NT2/D1 (cell line): Measurements from ENCODE around the gene BEGAIN.

ENCODE experiments used
- SUZ12 ChIP-seq: IDR thresholded peaks from 2 replicates; pipeline ENCODE4 v1.6.1; 2011; ENCODE audit not compliant: insufficient read length, insufficient read depth; ENCODE audit errors: extremely low read depth
- YY1 ChIP-seq: IDR thresholded peaks from 2 replicates; pipeline ENCODE4 v1.6.1; 2011; ENCODE audit not compliant: insufficient read length, insufficient read depth
- ZNF274 ChIP-seq: IDR thresholded peaks from 2 replicates; pipeline ENCODE4 v1.6.1; 2011; ENCODE audit warnings: mild to moderate bottlenecking, low read depth, low read length

- TF ChIP-seq YY1 = no peak
- no peak for TF ChIP-seq ZNF274
- no peak for TF ChIP-seq SUZ12
These were observed 41.9 kb downstream of the BEGAIN start for GRCh38 chr14:100545359-100545758.
